SK-MEL-5 (cell line): ENCODE data around the gene SDHA. TPM values are rescaled to one million over a fixed set of nuclear protein-coding genes. Genes with fewer than 3 reads are reported as not detected.
"Not testable (repeated sequence)": the region's sequence is repeated elsewhere in the genome, so short reads cannot be mapped to it uniquely, and the experiment has no call there.

ENCODE experiments used
- DNase-seq: peaks from one replicate; pipeline ENCODE4 v3.0.0-alpha.2; 2016; ENCODE audit warnings: low read depth, low spot score
- in situ Hi-C: cut with HindIII; loops from 2 replicates; pipeline ENCODE4 v1.10.0; 2016; ENCODE audit warnings: low sequenced_read_pairs, high pct_unique_total_duplicates, low pct_unique_long_range_greater_than_20kb
- polyA plus RNA-seq, 2 experiments: library from polyadenylated mRNA; depleted of rRNA; stranded (reverse); fragments of >200 nt; gene quantifications; 2 replicates each; pipeline ENCODE4 v1.2.3, GENCODE V29; 2015
- total RNA-seq: library from RNA; depleted of rRNA; stranded (reverse); fragments of >200 nt; shearing (Covaris generic); gene quantifications from 2 replicates; pipeline ENCODE4 v1.2.3, GENCODE V29; 2014; rRNA removed

The SDHA gene
- total RNA-seq = 129 and 140 TPM in 2 replicates
- polyA plus RNA-seq (2015; cell fraction: cytosol; rRNA removed) = 180 and 186 TPM in 2 replicates
- polyA plus RNA-seq (2015; cell fraction: nucleus; rRNA removed) = 80.6 and 121 TPM in 2 replicates

DNA sequence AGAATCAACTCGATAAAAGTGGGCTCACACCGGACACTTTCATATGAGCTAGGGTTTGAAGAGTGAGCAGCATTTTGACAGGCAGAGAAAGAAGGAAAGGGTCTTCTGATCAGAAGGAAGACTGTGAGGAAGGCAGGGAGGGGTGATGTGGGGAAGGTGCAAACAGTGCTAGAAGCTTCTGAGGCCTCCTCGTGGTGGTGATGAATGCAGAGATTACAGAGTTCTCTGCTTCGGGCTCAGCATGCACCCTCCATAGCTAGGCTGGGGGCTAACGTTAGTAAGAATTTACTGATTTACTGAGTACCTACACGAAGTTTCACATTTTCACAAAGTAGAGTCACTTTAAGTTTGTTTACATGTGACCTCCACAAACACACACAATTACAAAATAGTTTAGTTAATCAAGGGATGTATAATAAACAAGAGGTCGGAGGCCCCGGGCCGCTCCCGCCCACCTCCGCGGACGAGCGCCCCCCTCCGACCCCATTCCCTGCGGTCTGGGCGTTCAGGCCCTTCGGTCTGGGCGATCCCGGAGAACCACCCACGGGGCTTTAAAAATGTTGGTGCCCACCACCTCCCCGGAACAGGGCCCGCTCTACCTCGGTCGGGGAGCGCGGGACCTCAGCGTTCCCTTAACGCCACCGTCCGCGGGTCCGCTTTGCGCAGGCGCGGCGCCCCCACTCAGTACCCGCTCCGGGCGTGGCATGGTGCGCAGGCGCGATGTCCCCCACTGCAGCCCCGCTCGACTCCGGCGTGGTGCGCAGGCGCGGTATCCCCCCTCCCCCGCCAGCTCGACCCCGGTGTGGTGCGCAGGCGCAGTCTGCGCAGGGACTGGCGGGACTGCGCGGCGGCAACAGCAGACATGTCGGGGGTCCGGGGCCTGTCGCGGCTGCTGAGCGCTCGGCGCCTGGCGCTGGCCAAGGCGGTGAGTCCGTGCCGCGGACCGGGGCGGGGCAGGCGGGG is at the start of gene SDHA, which contains the start of gene CCDC127:
Gene SDHA, plus strand, starts transcription at position 827 of the 963 bp plus-strand sequence. Its CDS starts 36 bp downstream, at position 863.
Gene CCDC127, minus strand, starts transcription at position 660 of the 963 bp plus-strand sequence. CDS start 1,304 bp downstream, outside the sequence.
- in situ Hi-C loops = not testable (repeated sequence)
- DNase-seq = peak; percentile 96

DNA sequence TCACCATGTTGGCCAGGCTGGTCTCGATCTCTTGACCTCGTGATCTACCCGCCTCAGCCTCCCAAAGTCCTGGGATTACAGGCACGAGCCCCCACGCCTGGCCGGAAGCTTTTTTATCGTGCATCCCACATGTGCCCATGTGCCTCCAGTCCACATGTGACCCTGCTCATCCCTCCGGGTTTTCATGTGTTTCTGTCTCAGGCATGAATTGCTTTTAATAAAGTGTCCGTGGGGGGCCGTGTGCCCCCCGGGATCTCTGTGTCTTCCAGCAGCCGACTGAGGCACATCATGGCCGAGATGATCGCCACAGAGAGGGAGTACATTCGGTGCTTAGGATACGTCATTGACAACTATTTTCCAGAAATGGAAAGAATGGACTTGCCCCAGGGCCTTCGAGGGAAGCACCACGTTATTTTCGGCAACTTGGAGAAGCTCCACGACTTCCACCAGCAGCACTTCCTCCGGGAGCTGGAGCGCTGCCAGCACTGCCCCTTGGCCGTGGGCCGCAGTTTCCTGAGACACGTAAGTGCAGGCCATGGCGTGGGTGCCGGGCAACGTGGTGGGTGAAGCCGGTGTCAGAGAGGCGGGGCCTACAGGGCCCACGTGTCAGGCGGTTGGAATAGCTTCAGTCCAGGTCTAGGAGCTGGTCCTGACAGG is 48.9 kb upstream of the SDHA start:
- peak; percentile 28 for DNase-seq
- in situ Hi-C loops = no loop called here

GRCh38 chr5:169728-170094 is 48.4 kb upstream of the SDHA start:
- no peak for DNase-seq
- in situ Hi-C loops = no loop called here

GRCh38 chr5:170971-171800 is 46.9 kb upstream of the SDHA start:
- in situ Hi-C loops = no loop called here
- DNase-seq = no peak

DNA sequence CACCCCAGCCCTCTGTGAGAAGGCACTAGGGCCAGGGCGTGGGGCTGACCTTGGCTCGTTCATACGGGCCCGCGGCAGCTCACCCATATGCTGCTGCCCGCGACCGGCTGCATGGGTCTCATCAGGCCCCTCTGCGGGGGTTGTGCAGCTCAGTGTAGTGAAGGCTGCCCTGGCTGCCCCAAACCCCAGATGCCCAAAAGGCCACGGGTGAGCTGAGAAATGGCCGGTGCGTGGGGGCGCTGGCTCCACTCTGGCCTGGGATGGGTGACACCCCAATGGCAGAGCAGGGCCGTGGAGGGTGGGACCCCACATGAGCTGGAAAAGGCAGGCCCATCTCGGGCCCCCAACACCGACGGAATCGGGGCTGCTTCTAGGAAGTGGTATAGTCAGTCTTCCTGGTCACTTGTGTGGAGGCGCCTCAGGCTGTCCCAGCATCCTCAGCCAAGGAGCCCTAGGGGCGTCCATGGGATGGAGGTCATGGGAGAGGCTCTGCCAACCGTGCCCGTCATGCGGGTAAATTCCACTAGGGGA is 46.3 kb upstream of the SDHA start:
- in situ Hi-C loops = no loop called here

GRCh38 chr5:172421-172820 is 45.7 kb upstream of the SDHA start:
- in situ Hi-C loops = no loop called here

More for the DNA sequence above, 46.3 kb upstream of the SDHA start:
- DNase-seq = no peak

DNA sequence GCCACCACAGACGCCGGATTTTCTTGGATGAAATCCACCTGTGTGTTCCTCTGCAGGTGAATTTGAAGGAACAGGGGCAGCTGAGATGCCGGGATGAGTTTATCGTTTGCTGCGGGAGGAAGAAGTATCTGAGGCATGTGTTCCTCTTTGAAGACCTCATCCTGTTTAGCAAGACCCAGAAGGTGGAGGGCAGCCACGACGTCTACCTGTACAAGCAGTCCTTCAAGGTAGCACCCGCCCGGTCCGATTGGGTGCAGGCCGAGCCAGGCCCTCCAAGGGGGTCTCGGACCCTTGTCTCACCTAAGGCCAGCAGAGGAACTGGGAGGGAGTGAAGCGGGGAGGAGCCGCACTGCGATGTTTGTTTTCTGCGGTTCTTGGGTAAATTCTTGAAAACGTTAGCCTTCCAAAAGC is 45.3 kb upstream of the SDHA start:
- in situ Hi-C loops = no loop called here
- DNase-seq = no peak

More at GRCh38 chr5:172421-172820, 45.7 kb upstream of the SDHA start:
- DNase-seq = no peak

GRCh38 chr5:173392-174290 is 44.5 kb upstream of the SDHA start:
- in situ Hi-C loops = no loop called here
- no peak for DNase-seq

GRCh38 chr5:174291-174600 is 43.9 kb upstream of the SDHA start:
- in situ Hi-C loops = no loop called here
- no peak for DNase-seq

- in situ Hi-C loops = no loop called here
- DNase-seq = no peak
Observed at GRCh38 chr5:174876-175465, 43.1 kb upstream of the SDHA start.

DNA sequence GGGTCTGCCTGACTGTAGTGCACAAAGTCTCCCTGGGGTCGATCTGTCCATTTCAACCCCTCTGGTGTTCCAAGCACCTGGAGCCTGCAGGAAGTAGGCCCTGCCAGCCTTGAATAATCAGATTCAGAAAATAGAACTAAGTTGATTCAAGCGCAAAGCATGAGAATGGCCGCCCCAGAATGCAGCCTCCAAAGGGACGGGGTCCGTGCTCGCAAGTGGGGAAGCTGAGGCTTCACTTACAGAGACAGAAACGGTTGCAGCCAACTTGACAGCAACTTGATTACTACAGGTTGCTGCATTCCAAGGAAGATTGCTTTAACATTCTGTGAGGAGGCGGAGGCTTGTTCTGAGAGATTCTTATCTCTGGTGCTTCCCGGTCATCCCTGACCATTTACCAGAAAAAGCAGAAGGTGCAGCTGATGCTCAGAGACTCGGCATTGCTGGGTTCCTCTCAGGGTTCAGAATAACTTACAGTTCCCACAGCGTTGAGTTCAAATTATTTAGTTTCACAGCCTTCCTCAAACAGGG is 41.8 kb upstream of the SDHA start:
- no peak for DNase-seq
- in situ Hi-C loops = no loop called here

GRCh38 chr5:178110-178509 is 40.0 kb upstream of the SDHA start:
- in situ Hi-C loops = no loop called here
- no peak for DNase-seq

DNA sequence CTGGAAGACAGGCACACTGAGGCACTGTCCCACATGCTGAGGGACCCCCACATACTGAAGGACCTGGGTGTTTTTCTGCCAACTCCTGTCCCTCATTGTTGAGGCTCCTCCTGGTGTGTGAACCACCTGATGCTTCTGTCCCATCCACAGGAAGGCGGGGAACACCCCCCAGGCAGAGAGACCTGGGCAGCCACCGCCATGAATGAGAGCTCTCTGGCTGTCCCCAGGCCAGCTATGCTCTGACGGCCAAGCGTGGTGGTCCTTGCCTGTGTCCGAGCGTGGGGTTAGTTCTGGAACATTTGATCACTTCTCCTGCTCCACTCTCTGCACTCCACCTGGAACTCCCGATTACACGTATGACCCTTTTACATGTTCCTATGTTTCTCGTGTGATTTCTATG is 38.7 kb upstream of the SDHA start:
- in situ Hi-C loops = no loop called here
- no peak for DNase-seq

- no peak for DNase-seq
- in situ Hi-C loops = no loop called here
Observed at GRCh38 chr5:180286-180918, 37.7 kb upstream of the SDHA start.

DNA sequence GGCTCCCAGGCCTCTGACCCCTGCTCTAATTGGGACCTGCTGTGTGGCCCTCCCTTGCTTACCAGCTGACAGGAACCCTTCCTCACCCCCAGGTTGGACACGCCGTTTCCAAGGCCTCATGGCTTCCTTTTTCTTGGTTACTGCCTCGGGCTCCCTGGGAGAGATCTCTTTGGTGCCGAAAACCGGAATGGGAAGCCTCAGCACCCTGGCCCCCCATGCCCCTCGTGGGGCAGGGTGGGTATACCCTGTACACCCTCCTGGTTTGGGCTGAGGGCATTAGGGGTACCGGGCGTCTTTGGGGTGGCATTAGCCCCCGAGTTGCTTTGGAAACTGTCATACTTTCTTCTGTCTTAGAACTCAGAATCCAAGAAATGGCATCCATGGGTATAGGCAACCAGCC is 37.0 kb upstream of the SDHA start:
- in situ Hi-C loops = no loop called here
- no peak for DNase-seq

- in situ Hi-C loops = no loop called here
- DNase-seq = no peak
Observed at GRCh38 chr5:181566-181965, 36.6 kb upstream of the SDHA start.
